ENCODE measurements around the gene CHSY1.

CHSY1 gene

GRCh38 chr15:101267320-101268104 lies 15.7 kb upstream of the CHSY1 start:
- no peaks in the 10 kb centered on the region for H3K79me2 ChIP-seq
- H2AFZ ChIP-seq: no peak overlapping the region
- H3K4me2 ChIP-seq (ENCODE audit: low read length): no peak overlapping the region
- no peak overlapping the region for H3K4me3 ChIP-seq (ENCODE audit: low read depth, low read length)
- H3K9ac ChIP-seq: no peak overlapping the region
- no peaks in the 10 kb centered on the region for H3K4me1 ChIP-seq
- H3K27ac ChIP-seq: no peak overlapping the region
- no peaks in the 10 kb centered on the region for H3K9me3 ChIP-seq (ENCODE audit: control insufficient read depth, low read length)
- no peaks in the 10 kb centered on the region for H3K36me3 ChIP-seq (ENCODE audit: control insufficient read depth, insufficient read depth, low read length)
- TF ChIP-seq CTCF (IDR thresholded peaks at IDR 0.05): no peak
- H3K27me3 ChIP-seq (ENCODE audit: control insufficient read depth, insufficient read depth, low read length): no peaks in the 10 kb centered on the region

- H3K4me1 ChIP-seq: no peaks in the 10 kb centered on the region
- H3K4me3 ChIP-seq (ENCODE audit: low read depth, low read length): no peak overlapping the region
- H3K27ac ChIP-seq: no peak overlapping the region
- H3K36me3 ChIP-seq (ENCODE audit: control insufficient read depth, insufficient read depth, low read length): no peaks in the 10 kb centered on the region
- no peak for TF ChIP-seq CTCF (IDR thresholded peaks at IDR 0.05)
- no peak overlapping the region for H2AFZ ChIP-seq
- H3K9me3 ChIP-seq (ENCODE audit: control insufficient read depth, low read length): no peaks in the 10 kb centered on the region
- no peak overlapping the region for H3K9ac ChIP-seq
- H3K79me2 ChIP-seq: no peaks in the 10 kb centered on the region
- H3K4me2 ChIP-seq (ENCODE audit: low read length): no peak overlapping the region
- H3K27me3 ChIP-seq (ENCODE audit: control insufficient read depth, insufficient read depth, low read length): no peaks in the 10 kb centered on the region
These were observed 14.9 kb upstream of the CHSY1 start for GRCh38 chr15:101266787-101267186.

- H3K27me3 ChIP-seq (ENCODE audit: control insufficient read depth, insufficient read depth, low read length): no peaks in the 10 kb centered on the region
- H2AFZ ChIP-seq: no peak overlapping the region
- H3K9ac ChIP-seq: no peak overlapping the region
- no peak overlapping the region for H3K4me3 ChIP-seq (ENCODE audit: low read depth, low read length)
- no peaks in the 10 kb centered on the region for H3K36me3 ChIP-seq (ENCODE audit: control insufficient read depth, insufficient read depth, low read length)
- no peaks in the 10 kb centered on the region for H3K79me2 ChIP-seq
- no peak for TF ChIP-seq CTCF (IDR thresholded peaks at IDR 0.05)
- H3K4me1 ChIP-seq: no peaks in the 10 kb centered on the region
- no peak overlapping the region for H3K4me2 ChIP-seq (ENCODE audit: low read length)
- H3K9me3 ChIP-seq (ENCODE audit: control insufficient read depth, low read length): no peaks in the 10 kb centered on the region
- H3K27ac ChIP-seq: no peak overlapping the region
These were observed 14.2 kb upstream of the CHSY1 start for GRCh38 chr15:101266034-101266433.

- Histone ChIP-seq H3K4me1 (no peaks in the 10 kb centered on the region), H3K79me2 (no peaks in the 10 kb centered on the region), H3K36me3 (ENCODE audit: control insufficient read depth, insufficient read depth, low read length) (no peaks in the 10 kb centered on the region), H3K9ac (no peak overlapping the region), H2AFZ (no peak overlapping the region), H3K4me3 (ENCODE audit: low read depth, low read length) (no peak overlapping the region), H3K4me2 (ENCODE audit: low read length) (no peak overlapping the region), H3K27ac (no peak overlapping the region), H3K9me3 (ENCODE audit: control insufficient read depth, low read length) (no peaks in the 10 kb centered on the region), H3K27me3 (ENCODE audit: control insufficient read depth, insufficient read depth, low read length) (no peaks in the 10 kb centered on the region)
- no peak for TF ChIP-seq CTCF (IDR thresholded peaks at IDR 0.05)
These were observed 13.2 kb upstream of the CHSY1 start for GRCh38 chr15:101264911-101265641.
